Fibroblast of skin of back (primary cell): ENCODE data around the gene ASGR2.
A peak's percentile ranks its signal among the peaks of the same experiment; 100 is the strongest.
"Not testable (repeated sequence)": the region's sequence is repeated elsewhere in the genome, so short reads cannot be mapped to it uniquely, and the experiment has no call there.

Experiments used
- DNase-seq: peaks from one replicate; pipeline ENCODE4 v3.0.0-alpha.2; 2013

Gene ASGR2

DNA sequence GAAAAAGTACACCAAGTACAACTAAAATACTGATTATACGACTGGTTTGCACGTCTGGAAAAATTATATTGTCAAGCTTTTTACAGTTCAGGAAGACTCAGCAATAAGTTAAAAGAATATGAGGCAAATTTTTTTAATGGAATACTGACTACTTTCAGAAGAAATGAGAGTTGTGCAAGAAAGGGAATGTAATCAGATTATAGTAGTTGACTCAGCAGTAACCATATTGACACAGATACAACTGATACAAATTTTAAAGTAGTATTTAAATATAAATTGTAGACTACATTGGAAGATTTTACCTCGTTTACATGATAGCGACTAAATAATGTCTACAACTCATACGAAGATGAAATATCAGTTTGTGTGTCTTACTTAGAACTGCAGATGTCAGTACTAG lies 16.7 kb downstream of the ASGR2 start:
- DNase-seq, result no peak

DNA sequence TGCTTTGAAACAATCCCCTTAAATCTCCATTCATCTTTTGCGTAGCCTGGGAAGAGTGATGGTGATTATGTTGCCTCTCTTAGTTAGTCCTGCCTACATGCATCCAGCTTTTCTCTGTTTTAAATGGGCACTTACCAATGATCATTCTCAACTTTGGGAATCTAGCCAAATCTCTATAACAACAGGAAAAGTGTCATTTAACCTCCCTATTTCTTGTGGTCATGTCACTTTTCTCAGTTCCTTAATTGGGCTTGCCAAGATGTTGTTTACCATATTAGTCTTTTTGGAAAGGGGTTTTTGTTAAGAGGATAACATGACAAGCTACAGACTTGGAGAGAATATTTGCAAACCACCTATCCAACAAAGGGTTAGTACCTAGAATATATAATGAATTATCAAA lies 19.0 kb downstream of the ASGR2 start:
- DNase-seq, result no peak

DNA sequence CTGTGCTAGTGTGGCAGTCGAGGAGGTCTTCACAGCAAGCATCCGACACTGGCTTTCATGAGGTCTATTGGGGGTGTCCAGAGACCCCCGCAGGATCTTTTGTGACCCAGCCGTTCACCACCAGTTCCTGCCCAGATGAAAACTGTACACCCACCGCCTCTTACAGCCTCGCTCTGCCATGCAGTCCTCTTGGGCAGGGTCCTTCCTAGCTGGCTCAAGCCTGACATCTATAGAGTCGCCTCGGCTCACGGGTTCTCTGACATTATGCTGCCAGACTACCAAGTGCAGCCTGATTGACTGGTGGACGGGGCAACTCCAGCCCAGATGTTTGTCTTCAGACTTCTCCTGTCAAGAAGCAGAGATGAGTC lies 20.0 kb downstream of the ASGR2 start:
- no peak for DNase-seq

DNA sequence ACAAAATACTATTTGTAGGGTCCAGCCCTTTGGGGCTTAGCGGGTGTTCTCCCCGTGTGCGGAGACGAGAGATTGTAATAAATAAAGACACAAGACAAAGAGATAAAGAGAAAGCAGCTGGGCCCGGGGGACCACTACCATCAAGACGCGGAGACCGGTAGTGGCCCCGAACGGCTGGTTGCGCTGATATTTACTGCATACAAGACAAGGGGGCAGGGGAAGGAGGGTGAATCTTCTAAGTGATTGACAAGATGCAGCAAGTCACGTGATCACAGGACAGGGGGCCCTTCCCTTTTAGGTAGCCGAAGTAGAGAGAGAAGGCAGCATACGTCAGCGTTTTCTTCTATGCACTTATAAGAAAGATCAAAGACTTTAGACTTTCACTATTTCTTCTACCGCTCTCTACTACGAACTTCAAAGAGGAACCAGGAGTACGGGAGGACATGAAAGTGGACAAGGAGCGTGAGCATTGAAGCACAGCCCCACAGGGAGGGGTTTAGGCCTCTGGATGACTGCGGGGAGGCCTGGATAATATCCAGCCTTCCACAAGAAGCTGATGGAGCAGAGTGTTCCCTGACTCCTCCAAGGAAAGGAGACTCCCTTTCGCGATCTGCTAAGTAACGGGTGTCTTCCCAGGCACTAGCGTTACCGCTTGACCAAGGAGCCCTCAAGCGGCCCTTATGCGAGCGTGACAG lies 23.2 kb downstream of the ASGR2 start:
- DNase-seq, result not testable (repeated sequence)

DNA sequence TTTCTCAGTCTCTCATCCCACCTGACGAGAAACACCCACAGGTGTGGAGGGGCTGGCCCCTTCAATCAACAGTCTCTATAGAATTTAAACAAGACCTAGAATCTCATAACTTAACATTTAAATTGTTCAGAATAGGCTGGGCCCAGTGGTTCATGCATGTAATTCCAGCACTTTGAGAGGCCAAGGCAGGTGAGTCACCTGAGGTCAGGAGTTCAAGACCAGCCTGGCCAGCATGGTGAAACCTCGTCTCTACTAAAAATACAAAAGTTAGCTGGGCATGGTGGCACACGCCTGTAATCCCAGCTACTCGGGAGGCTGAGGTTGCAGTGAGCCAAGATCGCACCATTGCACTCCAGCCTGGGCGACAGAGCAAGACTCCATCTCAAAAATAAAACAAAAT lies 25.1 kb downstream of the ASGR2 start:
- not testable (repeated sequence) for DNase-seq

DNA sequence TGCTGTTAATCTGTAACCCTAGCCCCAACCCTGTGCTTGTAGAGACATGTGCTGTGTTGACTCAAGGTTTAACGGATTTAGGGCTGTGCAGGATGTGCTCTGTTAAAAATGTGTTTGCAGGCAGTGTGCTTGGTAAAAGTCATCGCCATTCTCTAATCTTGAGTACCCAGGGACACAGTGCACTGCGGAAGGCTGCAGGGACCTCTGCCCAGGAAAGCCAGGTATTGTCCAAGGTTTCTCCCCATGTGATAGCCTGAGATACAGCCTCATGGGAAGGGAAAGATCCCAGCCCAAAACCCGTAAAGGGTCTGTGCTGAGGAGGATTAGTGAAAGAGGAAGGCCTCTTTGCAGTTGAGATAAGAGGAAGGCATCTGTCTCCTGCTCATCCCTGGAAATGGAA lies 26.2 kb downstream of the ASGR2 start:
- not testable (repeated sequence) for DNase-seq

DNA sequence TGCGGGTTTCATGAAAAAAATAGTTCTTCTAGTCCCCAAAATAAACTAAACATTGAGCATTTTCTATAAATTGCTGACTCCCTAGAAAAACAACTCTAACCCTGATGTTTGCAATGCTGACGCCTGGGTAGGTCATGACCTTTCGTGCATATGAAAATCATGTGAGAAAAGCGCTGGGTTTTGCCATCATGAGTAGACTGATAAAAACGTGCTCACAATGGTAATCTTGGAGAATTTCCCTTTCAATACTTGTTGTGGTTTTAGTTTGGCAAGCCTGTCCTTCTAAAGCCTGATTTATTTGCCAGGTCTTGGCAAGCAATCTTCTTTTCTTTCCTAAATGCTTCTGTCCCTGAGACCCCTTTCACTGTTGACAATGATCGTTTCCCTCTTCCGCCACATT lies 30.5 kb downstream of the ASGR2 start:
- DNase-seq, result no peak

DNA sequence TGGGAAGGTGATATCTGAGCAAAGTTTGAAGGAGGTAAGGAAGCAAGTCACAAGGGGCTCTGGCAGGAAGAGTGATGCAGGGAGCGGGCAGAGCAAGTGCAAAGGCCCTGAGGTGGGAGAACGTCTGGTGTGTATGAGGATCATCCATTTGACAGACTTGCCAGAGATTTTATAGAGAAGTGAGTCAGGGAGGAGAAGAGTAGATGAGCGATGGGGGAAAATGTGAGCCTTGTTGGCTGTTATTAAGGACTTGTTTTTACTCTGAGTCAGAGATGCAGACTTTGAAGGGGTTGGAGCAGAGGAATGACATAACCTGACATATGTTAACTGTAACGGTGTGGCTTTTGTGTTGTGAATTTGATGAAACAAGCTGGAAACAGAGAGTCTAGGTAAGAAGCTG lies 31.0 kb downstream of the ASGR2 start:
- DNase-seq, result no peak

DNA sequence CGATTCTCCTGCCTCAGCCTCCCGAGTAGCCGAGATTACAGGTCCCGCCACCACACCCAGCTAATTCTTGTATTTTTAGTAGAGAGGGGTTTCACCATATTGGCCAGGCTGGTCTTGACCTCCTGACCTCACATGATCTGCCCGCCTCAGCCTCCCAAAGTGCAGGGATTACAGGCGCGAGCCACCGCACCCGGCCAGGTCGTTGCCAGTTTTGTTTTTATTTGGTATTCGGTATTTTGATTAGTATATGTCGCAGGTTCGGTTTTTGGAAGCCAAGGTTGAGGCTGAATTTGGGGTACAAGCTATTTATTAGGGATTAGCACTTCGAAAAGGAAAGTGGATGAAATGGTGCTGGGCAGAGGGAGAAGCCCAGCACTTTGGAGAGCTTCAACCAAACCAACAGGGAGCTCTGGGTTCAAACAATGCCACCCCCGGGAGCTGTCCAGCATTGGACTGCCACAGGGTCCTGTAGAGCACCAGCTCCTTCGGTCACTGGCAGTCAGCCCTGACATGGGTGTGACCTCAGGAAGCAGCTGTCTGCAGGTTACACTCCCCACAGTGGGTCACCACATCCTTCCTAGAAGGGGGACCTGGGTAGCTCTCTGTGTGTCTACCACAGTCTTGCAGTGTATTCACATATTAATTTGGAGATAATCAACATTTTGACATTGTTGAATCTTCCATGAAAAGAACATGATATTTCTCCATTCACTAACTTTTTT lies 33.1 kb downstream of the ASGR2 start:
- no peak for DNase-seq

DNA sequence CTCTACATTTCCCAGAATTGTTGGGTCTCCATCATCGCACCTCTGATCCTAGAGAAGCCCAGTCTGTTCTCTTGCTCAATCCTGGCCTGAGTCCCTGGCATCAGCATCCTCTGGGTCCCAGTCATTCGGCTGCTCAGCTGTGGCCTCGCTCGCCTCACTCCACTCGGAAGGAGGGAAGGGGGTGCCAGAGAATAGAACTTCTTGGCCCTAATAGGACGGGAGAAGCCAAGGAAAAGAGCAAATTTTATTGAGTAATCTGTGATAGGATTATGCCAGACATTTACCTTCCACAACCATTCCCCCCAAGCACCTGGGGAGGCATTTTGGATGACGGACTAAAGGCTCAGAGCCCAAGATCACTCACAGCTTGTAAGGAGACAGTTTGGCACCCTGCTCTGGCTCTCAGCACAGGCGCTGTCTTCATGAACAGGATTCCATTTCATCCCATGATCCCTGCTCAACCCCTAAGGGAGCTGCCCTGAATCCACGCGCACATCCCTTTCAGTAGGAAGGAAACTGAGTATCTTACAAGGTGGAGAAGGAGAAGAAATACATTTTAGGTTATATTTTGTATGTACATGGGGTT lies 34.1 kb downstream of the ASGR2 start:
- no peak for DNase-seq

DNA sequence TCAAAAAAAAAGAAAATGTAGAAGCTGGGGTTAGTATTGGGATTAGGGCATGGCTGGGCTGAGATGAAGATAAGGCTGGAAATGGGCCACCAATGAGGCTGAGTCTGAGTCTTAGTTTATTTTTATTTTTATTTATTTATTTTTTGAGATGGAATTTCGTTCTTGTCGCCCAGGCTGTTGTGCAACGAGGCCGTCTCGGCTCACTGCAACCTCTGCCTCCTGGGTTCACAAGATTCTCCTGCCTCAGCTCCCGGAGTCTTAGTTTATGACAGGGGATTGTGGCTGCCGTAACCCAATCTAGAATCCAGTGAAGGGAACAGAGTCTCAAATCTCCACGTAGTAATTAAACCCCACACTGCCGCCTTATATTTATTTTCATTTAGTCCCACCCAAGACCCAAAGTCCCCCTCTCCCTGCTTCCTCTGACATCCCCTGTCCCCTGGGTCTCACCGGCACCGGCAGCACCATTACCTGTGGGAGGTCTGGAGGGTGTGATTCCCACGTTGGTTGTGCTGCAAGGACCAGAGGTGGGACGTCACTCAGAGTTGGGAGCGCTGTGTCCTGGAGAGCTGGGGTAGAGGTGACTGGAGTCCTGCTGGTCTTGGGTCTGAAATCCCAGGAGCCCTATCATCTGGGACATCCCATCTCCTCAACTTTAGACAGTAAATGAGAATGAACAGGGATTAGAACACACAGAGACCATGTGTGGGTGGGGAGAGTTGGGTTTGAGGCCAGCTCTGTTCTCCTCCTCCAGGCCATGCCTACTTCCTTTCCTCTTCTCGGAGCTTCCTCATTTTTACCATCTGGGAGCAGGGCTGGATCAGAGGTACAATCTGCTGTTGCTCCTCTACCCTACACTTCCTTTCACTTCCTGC lies 34.8 kb downstream of the ASGR2 start, which contains the start of gene CLEC10A:
CLEC10A (minus strand) TSS at position 671 of the 875 bp plus-strand sequence. CDS start 1,439 bp downstream, outside the sequence.
- DNase-seq, result no peak

DNA sequence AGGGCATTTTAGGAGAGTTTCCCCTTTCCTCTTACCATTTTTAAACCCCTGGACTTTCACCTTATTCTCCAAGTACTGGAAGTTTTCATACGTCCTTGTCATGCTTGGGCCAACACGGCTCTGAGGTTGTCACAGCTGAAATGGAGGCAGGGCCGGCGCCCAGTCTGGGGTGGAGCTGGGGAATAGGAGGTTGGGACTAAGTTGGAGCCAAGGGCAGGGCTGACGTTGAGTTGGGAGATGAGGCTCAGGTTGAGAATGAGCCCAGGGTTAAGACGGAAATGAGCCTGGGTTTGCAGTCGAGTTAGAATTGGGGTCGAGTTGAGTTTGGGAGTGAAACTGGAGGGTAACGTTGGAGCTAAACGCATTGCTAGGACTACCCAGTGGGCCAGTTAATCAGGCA lies 35.9 kb downstream of the ASGR2 start:
- DNase-seq, result no peak

DNA sequence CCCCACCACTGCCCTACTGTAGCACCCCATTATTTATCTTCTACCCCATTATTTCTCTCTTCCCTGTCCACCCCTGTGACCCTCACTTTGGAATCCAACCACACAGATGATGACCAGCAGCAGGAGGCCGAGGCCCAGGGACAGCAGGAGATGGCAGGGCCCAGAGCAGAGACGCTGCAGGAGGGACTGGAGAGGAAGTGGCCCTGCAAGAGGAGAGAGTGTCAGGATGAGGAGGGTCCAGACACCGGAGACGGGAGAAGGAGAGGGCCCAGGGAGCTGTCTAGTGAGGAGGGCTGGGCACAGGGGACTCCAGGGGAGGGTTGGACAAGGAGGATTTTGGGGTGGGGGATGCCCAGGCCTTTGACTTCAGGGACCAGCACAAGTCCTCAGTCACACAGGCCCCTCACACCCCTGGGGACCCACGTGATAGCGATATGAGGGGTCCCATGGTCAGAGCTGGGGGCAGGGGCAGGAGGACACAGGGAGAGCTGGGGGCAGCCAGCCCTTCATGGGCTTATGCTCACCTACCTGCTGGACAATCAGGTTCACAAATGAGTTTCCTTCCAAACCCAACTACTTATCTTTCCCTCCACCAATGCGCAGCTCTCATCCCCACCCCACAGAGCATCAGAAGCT lies 36.6 kb downstream of the ASGR2 start:
- DNase-seq, result no peak

DNA sequence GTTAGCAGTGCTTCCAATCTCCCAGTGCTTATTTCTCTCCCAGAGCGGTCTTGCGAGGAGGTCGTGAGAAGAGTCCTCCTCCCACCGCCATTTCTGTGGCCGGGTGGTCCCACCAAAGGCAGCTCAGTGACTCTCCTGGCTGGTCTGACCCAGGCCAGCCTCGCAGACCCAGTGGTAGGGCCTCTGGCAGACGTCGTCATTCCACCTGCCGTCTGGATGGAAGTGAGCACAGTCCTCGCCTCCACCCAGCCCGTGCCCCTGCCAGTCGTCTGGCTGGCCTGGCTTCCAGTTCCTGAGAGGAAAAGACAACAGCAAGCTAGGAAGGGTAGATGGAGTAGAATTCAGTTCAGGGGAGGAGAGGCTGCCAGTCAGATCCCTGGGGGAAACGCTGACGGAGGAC lies 39.7 kb downstream of the ASGR2 start:
- no peak for DNase-seq

DNA sequence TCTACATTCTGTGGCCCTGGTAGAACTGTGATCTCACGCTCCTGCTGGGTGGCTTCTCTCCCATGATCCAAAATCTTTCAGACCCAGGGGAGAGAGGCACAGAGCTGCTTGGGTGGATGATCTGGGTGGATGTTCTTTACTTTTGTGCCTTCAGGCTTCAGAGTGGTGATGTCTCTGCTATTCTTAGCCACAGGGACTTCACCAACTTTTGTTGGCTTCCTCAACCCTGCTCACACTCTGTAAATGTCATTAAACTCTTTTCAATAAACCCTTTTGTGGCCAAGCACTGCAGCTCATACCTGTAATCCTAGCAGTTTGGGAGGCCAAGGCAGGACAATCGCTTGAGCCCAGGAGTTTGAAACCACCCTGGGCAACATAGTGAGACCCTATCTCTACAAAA lies 42.2 kb downstream of the ASGR2 start:
- no peak for DNase-seq

DNA sequence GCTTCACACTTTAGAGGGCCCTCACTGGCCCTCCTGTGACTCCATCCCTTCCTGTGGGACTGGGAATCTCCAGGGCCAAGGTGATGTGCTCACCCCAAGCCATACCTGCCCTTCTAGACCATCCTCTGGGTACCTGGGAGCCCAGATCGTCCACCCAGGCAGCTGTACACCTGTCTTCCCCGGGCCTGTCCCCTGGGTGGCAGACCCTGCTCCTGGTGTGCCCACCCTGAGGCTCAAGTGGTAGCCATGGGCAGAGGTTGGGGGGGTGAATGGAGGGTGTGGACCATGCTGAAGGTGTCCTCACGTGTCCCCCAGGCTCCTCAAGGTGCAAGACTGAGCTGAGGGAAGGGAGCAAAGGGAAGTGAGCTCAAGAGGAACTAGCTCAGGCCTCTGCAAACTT lies 43.9 kb downstream of the ASGR2 start:
- no peak for DNase-seq

DNA sequence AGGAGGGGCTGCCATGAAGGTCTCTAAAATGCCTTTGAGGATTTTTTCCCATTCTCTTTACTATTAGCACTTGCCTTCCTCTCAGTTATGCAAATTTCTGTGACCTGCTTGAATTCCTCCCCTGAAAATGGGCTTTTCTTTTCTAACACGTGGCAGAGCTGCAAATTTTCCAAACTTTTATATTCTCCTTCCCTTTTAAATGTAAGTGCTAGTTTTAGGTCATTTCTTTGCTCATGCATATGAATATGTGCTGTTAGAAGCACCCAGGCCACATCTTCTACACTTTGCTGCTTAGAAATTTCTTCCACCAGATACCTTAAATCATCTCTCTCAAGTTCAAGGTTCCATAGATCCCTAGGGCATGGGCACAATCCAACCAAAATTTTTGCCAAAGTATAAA lies 46.4 kb downstream of the ASGR2 start:
- no peak for DNase-seq

DNA sequence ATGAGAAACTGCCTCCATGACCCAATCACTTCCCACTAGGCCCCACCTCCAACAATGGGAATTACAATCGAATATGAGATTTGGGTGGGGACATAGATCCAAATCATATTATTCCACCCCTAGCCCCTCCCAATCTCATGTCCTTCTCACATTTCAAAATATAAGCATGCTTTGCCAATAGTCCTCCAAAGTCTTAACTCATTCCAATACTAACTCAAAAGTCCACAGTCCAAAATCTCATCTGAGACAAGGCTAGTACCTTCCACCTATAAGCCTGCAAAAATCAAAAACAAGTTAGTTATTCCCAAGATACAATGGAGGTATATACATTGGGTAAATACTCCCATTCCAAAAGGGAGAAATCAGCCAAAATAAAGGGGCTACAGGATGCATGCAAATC lies 47.4 kb downstream of the ASGR2 start:
- DNase-seq, result no peak

DNA sequence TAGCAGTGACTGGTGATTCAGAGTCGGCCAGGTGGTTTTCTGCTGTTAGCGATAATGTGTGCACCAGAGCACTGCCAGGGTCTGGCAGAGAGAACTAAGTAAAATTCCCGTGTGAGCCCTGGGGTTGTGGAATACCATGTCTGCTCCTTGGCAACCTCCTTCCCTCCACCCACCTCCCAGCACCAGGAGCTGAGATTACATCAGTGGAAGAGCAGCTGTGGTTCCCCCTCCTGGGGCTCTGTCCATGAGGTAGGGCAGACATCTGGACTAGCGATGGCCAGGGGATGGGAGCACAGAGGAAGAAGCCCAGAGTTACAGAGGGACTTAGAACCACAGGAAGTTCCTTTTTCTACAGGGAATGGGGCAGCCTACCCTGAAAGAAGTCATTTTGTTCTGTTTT lies 50.4 kb downstream of the ASGR2 start:
- no peak for DNase-seq

DNA sequence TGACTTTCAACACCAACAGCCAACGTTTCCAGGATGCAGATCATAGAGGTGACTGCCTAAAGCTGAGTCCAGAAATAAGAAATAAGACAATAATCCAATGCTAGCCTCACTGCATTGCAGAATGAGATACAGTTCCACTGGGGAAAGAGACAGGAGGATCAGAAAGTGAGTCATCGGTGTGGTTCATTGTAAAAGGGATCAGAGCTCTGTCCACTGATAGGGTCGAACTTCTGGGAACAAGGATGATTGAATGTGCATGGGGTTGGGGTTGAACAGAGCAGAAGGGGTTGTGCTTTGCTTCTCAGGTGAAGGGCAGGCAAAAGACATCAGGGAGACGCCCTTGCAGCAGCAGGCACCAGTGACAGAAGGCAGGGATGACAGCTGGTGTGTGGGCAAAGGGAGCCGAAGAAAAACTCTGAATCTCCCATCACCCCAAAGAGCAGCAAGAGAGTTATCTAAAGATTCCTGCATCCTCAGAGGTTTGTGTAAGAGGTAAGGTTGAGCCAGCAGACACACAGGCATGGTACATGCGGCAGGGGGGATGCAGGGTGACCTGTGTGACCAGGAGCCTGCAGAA lies 51.0 kb downstream of the ASGR2 start:
- no peak for DNase-seq

DNA sequence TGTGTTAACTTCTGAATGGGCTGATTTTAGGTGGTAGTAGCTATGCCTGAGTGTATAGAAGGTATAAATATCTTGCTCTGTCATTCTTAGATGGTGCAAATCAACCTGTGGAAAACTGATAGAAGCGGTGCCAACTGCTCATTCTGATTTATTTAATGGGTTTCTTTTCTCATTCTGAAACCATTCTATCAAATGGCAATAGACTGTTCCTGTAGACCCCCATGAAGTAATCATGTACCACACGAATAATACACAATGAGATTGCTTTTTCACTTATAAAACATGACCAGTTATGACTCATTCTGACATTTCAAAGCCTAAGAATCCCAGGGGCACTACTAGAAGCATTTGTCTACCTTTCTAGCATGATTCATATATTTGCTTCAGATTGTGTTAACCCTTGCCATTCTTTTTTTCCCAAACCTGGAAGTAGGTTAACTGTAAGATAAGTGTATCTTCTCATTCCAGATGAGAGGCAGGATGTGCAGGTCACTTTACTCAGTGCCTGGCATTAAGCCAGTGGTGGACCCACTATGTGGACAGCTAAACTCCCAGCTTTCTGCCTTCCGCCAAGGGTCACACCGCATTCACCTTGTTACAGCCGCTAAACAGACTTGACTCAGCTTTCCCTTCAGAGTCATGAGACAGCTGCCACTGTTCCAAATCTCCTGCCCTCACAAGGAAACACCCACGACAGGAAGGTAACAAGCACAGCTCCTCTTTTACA lies 54.3 kb downstream of the ASGR2 start:
- DNase-seq, result peak; percentile 32
